ENCODE results near the gene POLG2. TPM values are rescaled to one million over a fixed set of nuclear protein-coding genes. Genes with fewer than 3 reads are reported as not detected.

The POLG2 gene
- total and polyA plus RNA-seq, 2 of the 8 experiments (the other 6 are each of a cell fraction or from before 2014, with no cell fraction given) = 9.7 to 34.3 TPM

DNA sequence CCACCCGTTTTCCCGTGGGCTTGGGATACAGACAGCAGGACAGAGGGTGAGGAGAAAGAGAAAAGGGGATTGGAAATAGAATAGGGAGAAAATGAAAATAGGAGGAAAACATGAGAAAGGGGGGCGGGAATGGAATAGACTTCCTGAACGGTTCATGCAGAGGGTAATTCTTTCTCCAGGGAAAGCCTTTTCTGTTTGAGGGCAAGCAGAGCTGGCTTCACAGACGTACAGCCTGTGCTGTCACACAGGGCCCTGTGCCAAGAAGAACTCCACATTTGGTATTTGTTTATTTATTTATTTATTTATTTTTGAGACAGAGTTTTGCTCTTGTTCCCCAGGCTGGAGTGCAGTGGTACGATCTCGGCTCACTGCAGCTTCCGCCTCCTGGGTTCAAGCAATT lies 35.9 kb downstream of the POLG2 start:
- no peak overlapping the region for H3K9ac ChIP-seq (replicated peaks in 1 of 4; ENCODE audit: extremely low read depth in 1 of 4, low read depth in 3 of 4, low read length in 3 of 4)
- H3K56ac ChIP-seq (replicated peaks; ENCODE audit: insufficient read length, low read depth, low read length) = no peak overlapping the region
- H2BK20ac ChIP-seq (ENCODE audit: low read length) = no peak overlapping the region
- H4K8ac ChIP-seq (ENCODE audit: extremely low read depth, insufficient read depth, low read length) = no peak overlapping the region
- no peaks in the 10 kb centered on the region for H3K36me3 ChIP-seq (ENCODE audit: control insufficient read depth in 2 of 4, insufficient read depth in 4 of 4, low read length in 3 of 4)
- no peak overlapping the region for H3K4me3 ChIP-seq (ENCODE audit: extremely low read depth in 1 of 4, insufficient read depth in 2 of 4, low read depth in 3 of 4, low read length in 4 of 4)
- no peak overlapping the region for H3K23ac ChIP-seq (ENCODE audit: insufficient read length)
- no peak overlapping the region for H2AFZ ChIP-seq (ENCODE audit: low read length)
- no peak overlapping the region for H2BK12ac ChIP-seq (ENCODE audit: low read depth, low read length)
- H4K91ac ChIP-seq (replicated peaks; ENCODE audit: insufficient read length, low read length) = no peak overlapping the region
- no peak overlapping the region for H4K5ac ChIP-seq (ENCODE audit: insufficient read length, low read depth, low read length)
- FAIRE-seq = no peak
- no peaks in the 10 kb centered on the region for H3K9me3 ChIP-seq (ENCODE audit: insufficient read depth in 2 of 2, low read depth in 1 of 2, low read length in 1 of 2)
- CTCF ChIA-PET (ENCODE audit: partially characterized antibody) = interaction anchor here (0.6 to 1.3 kb wide), 2 partner anchors 41 to 183 kb away, joined by 3 read pairs; no protein-coding TSS in a partner anchor
- no peaks in the 10 kb centered on the region; a peak in 1 of 7 replicates for H3K27me3 ChIP-seq (replicated peaks in 1 of 4; ENCODE audit: control insufficient read depth in 3 of 4, extremely low read depth in 1 of 4, insufficient read depth in 3 of 4, low read length in 3 of 4)
- no peaks in the 10 kb centered on the region for H4K20me1 ChIP-seq (replicated peaks in 1 of 2; ENCODE audit: control insufficient read depth in 1 of 2, insufficient read depth in 2 of 2, low read length in 2 of 2)
- H3K79me1 ChIP-seq (ENCODE audit: low read depth, low read length) = no peaks in the 10 kb centered on the region
- POLR2A ChIA-PET (ENCODE audit: partially characterized antibody) = no interaction called here
- 94 to 100% methylated on average over 1 to 8 of the region's 8 CpGs for WGBS, 2 experiments (ENCODE audit: extremely low coverage in 1 of 2, insufficient coverage in 1 of 2, insufficient read length in 1 of 2, insufficient replicate concordance in 2 of 2, low coverage in 1 of 2, low lambda C conversion rate in 2 of 2, missing lambda C conversion rate in 1 of 2)
- H3K14ac ChIP-seq (ENCODE audit: insufficient read length) = no peak overlapping the region
- H2BK120ac ChIP-seq (replicated peaks; ENCODE audit: low read depth, low read length) = no peak overlapping the region
- no peaks in the 10 kb centered on the region for H3K79me2 ChIP-seq (ENCODE audit: control insufficient read depth in 1 of 2, insufficient read depth in 2 of 2, low read length in 2 of 2)
- H3K4me1 ChIP-seq (replicated peaks in 1 of 4; ENCODE audit: control insufficient read depth in 3 of 4, insufficient read depth in 4 of 4, low read length in 3 of 4) = no peaks in the 10 kb centered on the region
- H3K4ac ChIP-seq (replicated peaks; ENCODE audit: insufficient read length, low read depth, low read length) = no peak overlapping the region
- no peak overlapping the region for H2BK15ac ChIP-seq (ENCODE audit: low read length)
- no peak overlapping the region for H3K18ac ChIP-seq (ENCODE audit: extremely low read depth, low read length)
- H3K23me2 ChIP-seq (ENCODE audit: low read depth, low read length) = no peaks in the 10 kb centered on the region
- no peak overlapping the region for H3K27ac ChIP-seq (ENCODE audit: low read depth, low read length)
- no peak overlapping the region for H3K4me2 ChIP-seq (ENCODE audit: insufficient read depth in 1 of 2, low read depth in 2 of 2, low read length in 2 of 2)
- H2BK5ac ChIP-seq (ENCODE audit: low read depth, low read length) = no peak overlapping the region
- DNase-seq (ENCODE audit: low read depth in 1 of 2, low spot score in 2 of 2) = no peak
- H2AK5ac ChIP-seq (ENCODE audit: low read depth, low read length) = no peak overlapping the region
- TF ChIP-seq, protein P1, sequence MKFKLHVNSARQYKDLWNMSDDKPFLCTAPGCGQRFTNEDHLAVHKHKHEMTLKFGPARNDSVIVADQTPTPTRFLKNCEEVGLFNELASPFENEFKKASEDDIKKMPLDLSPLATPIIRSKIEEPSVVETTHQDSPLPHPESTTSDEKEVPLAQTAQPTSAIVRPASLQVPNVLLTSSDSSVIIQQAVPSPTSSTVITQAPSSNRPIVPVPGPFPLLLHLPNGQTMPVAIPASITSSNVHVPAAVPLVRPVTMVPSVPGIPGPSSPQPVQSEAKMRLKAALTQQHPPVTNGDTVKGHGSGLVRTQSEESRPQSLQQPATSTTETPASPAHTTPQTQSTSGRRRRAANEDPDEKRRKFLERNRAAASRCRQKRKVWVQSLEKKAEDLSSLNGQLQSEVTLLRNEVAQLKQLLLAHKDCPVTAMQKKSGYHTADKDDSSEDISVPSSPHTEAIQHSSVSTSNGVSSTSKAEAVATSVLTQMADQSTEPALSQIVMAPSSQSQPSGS (IDR thresholded peaks at IDR 0.05; ENCODE audit: low read length) = no peak
- TF ChIP-seq MAFK (IDR thresholded peaks at IDR 0.05; ENCODE audit: low read depth, low read length) (no peak), POLR2AphosphoS5 (IDR thresholded peaks at IDR 0.05; ENCODE audit: low read depth, low read length) (no peak), GTF2F1 (IDR thresholded peaks at IDR 0.05; ENCODE audit: borderline replicate concordance, low read depth, low read length) (no peak), YY1 (IDR thresholded peaks at IDR 0.05; ENCODE audit: low read depth, low read length) (no peak), SP2 (IDR thresholded peaks at IDR 0.05; ENCODE audit: low read length) (no peak), PHF8 (conservative IDR thresholded peaks at IDR 0.05; ENCODE audit: low read depth, low read length) (no peak), POLR2A (IDR thresholded peaks at IDR 0.05; ENCODE audit: control extremely low read depth in 1 of 2, low read depth in 2 of 2, low read length in 2 of 2) (no peak), KDM1A (IDR thresholded peaks at IDR 0.05; ENCODE audit: borderline replicate concordance, low read length) (no peak), CBX5 (IDR thresholded peaks at IDR 0.05; ENCODE audit: low read depth, low read length) (no peak), USF2 (IDR thresholded peaks at IDR 0.05; ENCODE audit: low read length) (no peak), EGR1 (IDR thresholded peaks at IDR 0.05; ENCODE audit: borderline replicate concordance, low read depth, low read length) (no peak), RBBP5 (IDR thresholded peaks at IDR 0.05; ENCODE audit: borderline replicate concordance, low read depth, low read length) (no peak)
